Endothelial cell of umbilical vein (primary cell): ENCODE data around the gene EFS. TPM values are rescaled to one million over a fixed set of nuclear protein-coding genes. Genes with fewer than 3 reads are reported as not detected.

ENCODE experiments used
- BruUV-seq: library from RNA; stranded (reverse); fragments of 400-500 nt; replicated peaks from 2 replicates; lab custom pipeline; 2021; lab: Mats Ljungman, UMichigan
- CTCF ChIA-PET: fragments of 300-600, 350-600 bp; sonication (Branson Sonifier 250); formaldehyde crosslinking; loops from one replicate; lab custom pipeline; 2021; ENCODE audit warnings: antibody characterized with exemption, inconsistent platforms; lab: Charles Lee
- POLR2A ChIA-PET: fragments of 300-600, 350-600 bp; sonication (Branson Sonifier 250); formaldehyde crosslinking; loops from one replicate; lab custom pipeline; 2021; ENCODE audit warnings: antibody characterized with exemption, inconsistent platforms; lab: Charles Lee
- DNase-seq: peaks from one replicate; pipeline ENCODE4 v3.0.0-alpha.2; 2011; ENCODE audit warnings: low read depth, low spot score
- FAIRE-seq: peaks from 2 replicates; lab custom pipeline; 2011; peaks lifted over from hg19 to GRCh38; lab: Jason Lieb, UNC
- H2AFZ ChIP-seq: 2 replicates; pipeline ENCODE4 v1.6.0; 2012; ENCODE audit warnings: low read depth, low read length, control low read depth, inconsistent platforms
- H3K27ac ChIP-seq: 2 replicates; pipeline ENCODE4 v1.5.1; 2011; ENCODE audit warnings: low read depth, mild to moderate bottlenecking, control low read depth, low read length, moderate library complexity; ENCODE audit not compliant: insufficient read depth
- H3K27me3 ChIP-seq, 2 experiments: 2 replicates each; pipeline versions ENCODE4 v1.6.0 to v1.6.1; 2011; ENCODE audit warnings: low read length in 2 of 2, mixed read lengths in 1 of 2; ENCODE audit not compliant: control insufficient read depth in 2 of 2, insufficient read depth in 2 of 2
- H3K36me3 ChIP-seq, 2 experiments: 2 replicates in 1 of 2; 3 replicates in 1 of 2; pipeline ENCODE4 v1.5.1; 2011; ENCODE audit warnings: low read length in 2 of 2, mild to moderate bottlenecking in 1 of 2, moderate library complexity in 1 of 2; ENCODE audit not compliant: control insufficient read depth in 2 of 2, insufficient read depth in 2 of 2; ENCODE audit errors: extremely low read depth in 1 of 2
- H3K4me1 ChIP-seq: 3 replicates; pipeline ENCODE4 v1.5.1; 2011; ENCODE audit warnings: mild to moderate bottlenecking, low read length; ENCODE audit not compliant: control insufficient read depth, insufficient read depth; ENCODE audit errors: extremely low read depth
- H3K4me2 ChIP-seq: 2 replicates; pipeline ENCODE4 v1.6.1; 2011; ENCODE audit warnings: low read length, control low read depth, mixed read lengths; ENCODE audit not compliant: insufficient read depth
- H3K4me3 ChIP-seq, 3 experiments: fragments of 200-600 bp in 1 of 3; sonication (generic), shearing (Covaris generic) in 1 of 3; replicated peaks in 1 of 3; 2 replicates each; pipeline ENCODE4 v1.5.1; 2011 to 2016; ENCODE audit warnings: control low read depth in 3 of 3, low read length in 3 of 3, mild to moderate bottlenecking in 2 of 3, inconsistent platforms in 1 of 3, low read depth in 1 of 3, moderate library complexity in 1 of 3; ENCODE audit not compliant: insufficient read depth in 1 of 3
- H3K79me2 ChIP-seq: 2 replicates; pipeline ENCODE4 v1.6.0; 2012; ENCODE audit warnings: low read length, inconsistent platforms; ENCODE audit not compliant: control insufficient read depth, insufficient read depth
- H3K9ac ChIP-seq: replicated peaks from 2 replicates; pipeline ENCODE3; 2011; ENCODE audit warnings: low read length, control low read depth; ENCODE audit not compliant: insufficient read depth; ENCODE audit errors: extremely low read depth
- H3K9me1 ChIP-seq: replicated peaks from 3 replicates; pipeline ENCODE4 v1.6.0; 2011; ENCODE audit warnings: mild to moderate bottlenecking, low read length; ENCODE audit not compliant: control insufficient read depth, insufficient read depth; ENCODE audit errors: extremely low read depth
- H3K9me3 ChIP-seq: replicated peaks from 2 replicates; pipeline ENCODE4 v1.5.1; 2012; ENCODE audit warnings: low read length, inconsistent platforms; ENCODE audit not compliant: control insufficient read depth, insufficient read depth
- H4K20me1 ChIP-seq: replicated peaks from 2 replicates; pipeline ENCODE3; 2011; ENCODE audit warnings: mild to moderate bottlenecking, low read length; ENCODE audit not compliant: control insufficient read depth, insufficient read depth; ENCODE audit errors: extremely low read depth
- CTCF ChIP-seq, 2 donors: IDR thresholded peaks; 1 replicate in 1 of 2; 2 replicates in 1 of 2; pipeline ENCODE4 v1.5.1; 2011; ENCODE audit warnings: low read length in 2 of 2, mild to moderate bottlenecking in 2 of 2, moderate library complexity in 2 of 2, control low read depth in 1 of 2, inconsistent platforms in 1 of 2, low read depth in 1 of 2; ENCODE audit not compliant: insufficient read depth in 1 of 2; ENCODE audit errors: extremely low read depth in 1 of 2
- EZH2 ChIP-seq: IDR thresholded peaks from 2 replicates; pipeline ENCODE4 v1.6.1; 2012; ENCODE audit warnings: borderline replicate concordance, low read depth, mild to moderate bottlenecking, moderate library complexity, low read length, inconsistent platforms; ENCODE audit not compliant: severe bottlenecking
- FOS ChIP-seq: IDR thresholded peaks from 2 replicates; pipeline ENCODE4 v1.6.1; 2011; ENCODE audit warnings: mild to moderate bottlenecking, low read length, moderate library complexity, borderline replicate concordance; ENCODE audit not compliant: insufficient read depth
- GATA2 ChIP-seq: IDR thresholded peaks from 2 replicates; pipeline ENCODE4 v1.7.0; 2011; ENCODE audit warnings: low read depth, mild to moderate bottlenecking, moderate library complexity, mixed read lengths, low read length; ENCODE audit not compliant: insufficient read length, insufficient read depth
- JUN ChIP-seq: IDR thresholded peaks from 2 replicates; pipeline ENCODE4 v1.6.1; 2011; ENCODE audit warnings: borderline replicate concordance, low read depth; ENCODE audit not compliant: insufficient read length, insufficient read depth
- MAX ChIP-seq: IDR thresholded peaks from 2 replicates; pipeline ENCODE4 v1.6.1; 2011; ENCODE audit not compliant: insufficient read depth, insufficient read length
- MYC ChIP-seq: IDR thresholded peaks from one replicate; pipeline ENCODE4 v1.6.1; 2011; ENCODE audit warnings: mild to moderate bottlenecking, low read depth, low read length
- POLR2A ChIP-seq: IDR thresholded peaks from 2 replicates; pipeline ENCODE4 v1.6.1; 2012; ENCODE audit warnings: low read depth, mild to moderate bottlenecking, control low read depth, low read length
- POLR2AphosphoS5 ChIP-seq: IDR thresholded peaks from 2 replicates; pipeline ENCODE4 v1.6.1; 2012; ENCODE audit warnings: low read depth, mild to moderate bottlenecking, control low read depth, low read length, moderate library complexity; ENCODE audit not compliant: insufficient read depth
- dilution Hi-C: fragments of 300-500 bp; cut with MboI; formaldehyde crosslinking; loops from one replicate; pipeline ENCODE4 v1.15.0; 2019; ENCODE audit warnings: low sequenced_read_pairs; ENCODE audit not compliant: extremely low pct_ligation_motif_present
- intact Hi-C: fragments of 100-400 bp; cut with micrococcal nuclease; formaldehyde crosslinking; loops from one replicate; pipeline ENCODE4 v1.10.0; 2022
- polyA plus RNA-seq, 4 experiments: library from polyadenylated mRNA; depleted of rRNA in 3 of 4; stranded (reverse) in 3 of 4; unstranded in 1 of 4; fragments of >200 nt; gene quantifications; 2 replicates each; pipeline versions ENCODE4 v1.2.1 to v1.2.3, GENCODE V29; 2011 to 2012; ENCODE audit warnings: missing spikeins in 1 of 4
- total RNA-seq: library from RNA; stranded (reverse); gene quantifications from 2 replicates; pipeline ENCODE4 v1.2.3, GENCODE V29; 2021

The EFS gene
- total and polyA plus RNA-seq, 2 donors (not counting 3 experiments of a cell fraction or from before 2014, with no cell fraction given), result 0.03 to 0.13 TPM

DNA sequence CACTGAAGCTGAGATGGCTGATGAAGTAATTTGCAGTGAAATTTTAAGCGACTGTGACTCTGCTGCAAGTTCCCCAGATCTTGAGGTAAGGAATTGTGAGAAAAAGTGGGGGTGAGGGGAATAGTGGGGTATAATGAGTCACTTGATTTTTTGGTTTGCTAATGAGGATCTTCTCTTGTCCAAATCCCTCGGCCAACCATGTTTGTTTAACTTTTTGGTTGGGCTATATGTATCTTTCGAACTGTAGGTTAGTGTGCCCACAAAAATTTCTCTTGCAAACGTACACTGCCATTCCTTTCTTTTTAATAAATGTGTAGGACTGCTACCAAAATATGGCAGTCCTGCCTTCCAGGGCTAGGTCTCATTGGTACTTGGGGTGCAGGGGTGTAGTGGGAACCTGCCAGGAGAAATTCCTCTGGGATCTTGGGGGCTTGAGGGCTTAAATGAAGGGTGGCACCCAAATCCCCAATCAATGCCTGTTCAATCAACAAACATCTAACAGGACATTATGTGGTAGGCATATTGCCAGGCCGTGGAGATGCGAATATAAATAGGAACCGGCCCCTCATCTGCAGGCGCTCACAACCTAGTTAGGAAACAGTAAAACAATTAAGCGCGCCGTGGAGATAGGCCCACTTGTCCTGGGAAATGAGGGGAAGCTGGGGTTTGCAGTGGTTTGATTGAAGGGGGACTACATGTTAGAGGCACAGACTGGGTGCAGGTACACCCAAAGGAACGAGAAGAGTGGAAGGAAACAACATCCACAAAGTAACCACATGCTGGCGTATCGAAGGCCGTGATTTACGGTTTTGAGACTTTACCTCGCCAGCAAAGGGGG, 45.0 kb downstream of the EFS start:
- dilution Hi-C loops, result no loop called here
- peaks cover 16% of the 10 kb centered on the region for H3K4me1 ChIP-seq
- TF ChIP-seq GATA2, result no peak
- TF ChIP-seq MAX, result no peak
- no peak for TF ChIP-seq POLR2AphosphoS5
- TF ChIP-seq CTCF (IDR thresholded peaks at IDR 0.05; ENCODE audit: extremely low read depth in 1 of 2, insufficient read depth in 1 of 2, low read depth in 1 of 2, low read length in 2 of 2), result no peak
- no peak for TF ChIP-seq FOS
- TF ChIP-seq EZH2, result no peak
- no peak for TF ChIP-seq POLR2A
- TF ChIP-seq JUN, result no peak
- TF ChIP-seq MYC, result no peak
- CTCF ChIA-PET, result interaction anchor here (1.2 to 2.9 kb wide), 5 partner anchors 13 to 240 kb away, joined by 3 to 20 read pairs (median 15); partner anchors contain the start of gene BCL2L2
- H4K20me1 ChIP-seq, result no peaks in the 10 kb centered on the region
- H2AFZ ChIP-seq, result peak overlapping the region; percentile 76
- peak overlapping the region; percentile 75 for H3K27ac ChIP-seq
- H3K27me3 ChIP-seq, result no peaks in the 10 kb centered on the region
- peak overlapping the region; percentile 53 for H3K4me2 ChIP-seq
- H3K4me3 ChIP-seq, result peak overlapping the region in 2 of 3 experiments; percentile 33 to 34
- intact Hi-C loops, result loop anchor here (2.0 kb wide), 1 partner anchor 33 kb away; the partner anchor contains the start of gene HOMEZ
- POLR2A ChIA-PET, result no interaction called here
- DNase-seq (no peak), FAIRE-seq (no peak)
- peaks cover 27% of the 10 kb centered on the region for H3K79me2 ChIP-seq
- peaks cover 12 to 13% of the 10 kb centered on the region in 2 experiments for H3K36me3 ChIP-seq
- H3K9me3 ChIP-seq, result no peaks in the 10 kb centered on the region
- peak overlapping the region; percentile 58 for H3K9ac ChIP-seq
- no TSS peak for BruUV-seq
- no peaks in the 10 kb centered on the region for H3K9me1 ChIP-seq
